HL-60/S4 treated with retinoic acid at 250 ng/mL for 4 days and 3 days (cell line): ENCODE results near the gene KRTAP9-4.
"Not testable (repeated sequence)": the region's sequence is repeated elsewhere in the genome, so short reads cannot be mapped to it uniquely, and the experiment has no call there.

Experiments used
- in situ Hi-C: fragments of 300-500 bp; cut with MboI; formaldehyde crosslinking; loops from 2 replicates; pipeline ENCODE4 v1.7.0; 2022; ENCODE audit warnings: low sequenced_read_pairs

Gene KRTAP9-4, protein sequence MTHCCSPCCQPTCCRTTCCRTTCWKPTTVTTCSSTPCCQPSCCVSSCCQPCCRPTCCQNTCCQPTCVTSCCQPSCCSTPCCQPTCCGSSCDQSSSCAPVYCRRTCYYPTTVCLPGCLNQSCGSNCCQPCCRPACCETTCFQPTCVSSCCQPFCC

DNA sequence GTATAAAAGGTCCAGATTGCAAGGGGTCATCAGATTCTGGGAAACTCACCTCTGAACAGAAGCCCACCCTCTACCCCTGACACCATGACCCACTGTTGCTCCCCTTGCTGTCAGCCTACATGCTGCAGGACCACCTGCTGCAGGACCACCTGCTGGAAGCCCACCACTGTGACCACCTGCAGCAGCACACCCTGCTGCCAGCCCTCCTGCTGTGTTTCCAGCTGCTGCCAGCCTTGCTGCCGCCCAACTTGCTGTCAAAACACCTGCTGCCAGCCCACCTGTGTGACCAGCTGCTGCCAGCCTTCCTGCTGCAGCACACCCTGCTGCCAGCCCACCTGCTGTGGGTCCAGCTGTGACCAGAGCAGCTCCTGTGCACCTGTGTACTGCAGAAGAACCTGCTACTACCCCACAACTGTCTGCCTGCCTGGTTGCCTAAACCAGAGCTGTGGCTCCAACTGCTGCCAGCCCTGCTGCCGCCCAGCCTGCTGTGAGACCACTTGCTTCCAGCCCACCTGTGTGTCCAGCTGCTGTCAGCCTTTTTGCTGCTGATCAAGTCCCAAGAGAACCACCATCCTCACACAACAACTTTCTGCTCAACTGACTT, at the start of gene KRTAP9-4:
Gene KRTAP9-4 (plus strand): TSS at position 51 of the 604 bp plus-strand sequence. CDS start 34 bp downstream, at position 85.
- in situ Hi-C loops = not testable (repeated sequence)

DNA sequence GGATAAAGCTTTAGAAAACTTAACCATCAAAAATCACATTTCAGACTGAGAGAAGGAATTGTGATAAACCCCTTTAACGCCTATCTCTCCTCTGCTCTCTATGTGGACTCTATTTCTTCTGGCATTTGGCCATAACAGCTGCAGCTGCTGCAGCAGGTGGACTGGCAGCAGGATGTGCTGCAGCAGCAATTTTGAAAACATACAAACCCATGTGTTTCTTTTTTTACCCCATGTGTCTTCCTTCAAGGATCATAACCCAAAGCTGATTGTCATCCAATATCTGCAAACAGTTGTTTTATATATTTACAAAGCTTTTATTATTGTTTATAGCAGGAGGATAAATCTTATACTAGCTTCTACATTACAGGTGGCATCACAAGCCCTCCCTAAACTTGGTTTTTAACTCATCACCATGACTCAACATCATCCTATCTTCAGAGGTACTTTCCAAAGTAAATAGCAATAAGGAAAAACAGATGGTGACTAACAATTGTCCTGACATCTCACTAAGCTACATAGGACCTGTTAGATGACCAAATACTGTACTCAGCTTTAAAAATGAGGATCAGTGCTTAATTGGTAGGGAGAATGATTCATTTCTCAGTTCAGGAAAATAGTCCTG, 37.5 kb upstream of the KRTAP9-4 start:
- in situ Hi-C loops = no loop called here

DNA sequence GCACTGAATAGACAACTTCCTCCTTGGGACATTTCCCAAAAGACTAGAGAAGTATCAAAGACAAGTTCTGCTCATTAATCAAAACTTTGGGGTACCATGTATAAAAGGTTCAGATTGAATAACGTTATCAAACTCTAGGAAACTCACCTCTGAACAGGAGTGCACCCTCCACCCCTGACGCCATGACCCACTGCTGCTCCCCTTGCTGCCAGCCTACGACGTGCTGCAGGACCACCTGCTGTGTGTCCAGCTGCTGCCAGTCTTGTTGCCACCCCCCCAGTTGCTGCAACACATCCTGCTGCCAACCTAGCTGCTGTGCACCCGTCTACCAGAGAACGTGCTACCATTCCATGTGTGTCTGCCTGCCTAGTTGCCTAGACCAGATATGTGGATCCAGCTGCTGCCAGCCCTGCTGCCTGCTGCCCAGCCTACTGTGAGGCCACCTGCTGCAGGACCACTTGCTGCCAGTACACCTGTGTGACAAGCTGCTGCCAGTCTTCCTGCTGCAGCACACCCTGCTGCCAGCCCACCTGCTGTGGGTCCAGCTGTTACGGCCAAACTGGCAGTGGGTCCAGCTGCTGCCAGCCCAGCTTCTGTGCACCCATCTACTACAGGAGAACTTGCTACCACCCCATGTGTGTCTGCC, 36.8 kb upstream of the KRTAP9-4 start:
- in situ Hi-C loops = no loop called here

DNA sequence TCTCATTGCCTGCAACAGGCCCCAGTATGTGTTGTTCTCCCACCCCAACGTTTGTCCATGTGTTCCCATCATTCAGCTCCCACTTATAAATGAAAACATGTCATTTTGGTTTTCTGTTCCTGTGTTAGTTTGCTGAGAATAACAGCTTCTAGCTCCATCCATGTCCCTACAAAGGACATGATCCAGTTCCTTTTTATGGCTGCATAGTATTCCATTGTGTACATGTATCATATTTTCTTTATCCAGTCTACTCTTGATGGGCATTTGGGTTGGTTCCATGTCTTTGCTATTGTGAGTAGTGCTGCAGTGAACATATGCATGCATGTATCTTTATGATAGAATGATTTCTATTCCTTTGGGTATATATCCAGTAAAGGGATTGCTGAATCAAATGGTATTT, 33.8 kb upstream of the KRTAP9-4 start:
- in situ Hi-C loops = no loop called here

DNA sequence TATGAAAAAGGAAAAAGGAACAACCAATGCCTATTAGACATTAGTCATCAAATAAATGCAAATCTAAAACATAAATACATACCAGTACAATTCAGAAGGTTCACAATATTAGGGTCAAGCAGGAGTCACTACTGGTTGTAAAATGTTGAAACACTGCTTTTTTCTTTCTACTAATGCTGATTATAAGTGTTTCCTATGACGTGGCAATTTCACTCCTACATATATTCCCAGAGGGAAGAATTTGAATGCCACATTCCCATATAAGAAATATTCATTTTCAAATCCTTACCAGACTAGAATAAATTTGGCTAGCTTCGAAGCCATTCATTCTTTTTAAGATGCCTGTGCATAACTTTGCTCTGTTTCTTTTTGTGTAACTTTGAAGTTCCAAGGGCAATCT, 25.7 kb upstream of the KRTAP9-4 start:
- in situ Hi-C loops = no loop called here

DNA sequence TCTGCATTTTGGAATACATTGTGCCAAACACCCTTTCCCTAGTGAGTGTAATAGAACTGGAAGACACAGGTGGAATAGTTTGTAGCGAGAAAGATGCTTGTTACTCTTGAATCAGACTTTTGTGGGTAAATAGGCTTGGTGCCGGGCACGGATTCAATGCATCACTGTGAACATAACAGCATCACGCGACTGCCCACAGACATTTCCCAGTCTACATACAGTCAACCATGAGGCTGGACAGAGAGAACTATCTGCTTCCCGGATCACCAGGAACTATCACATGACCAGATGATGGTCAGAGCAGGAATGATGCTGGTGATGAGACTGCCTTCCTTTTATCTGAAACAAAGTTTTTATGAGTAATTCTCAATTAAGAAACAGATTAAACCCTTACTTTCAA, 23.4 kb upstream of the KRTAP9-4 start:
- in situ Hi-C loops = no loop called here

DNA sequence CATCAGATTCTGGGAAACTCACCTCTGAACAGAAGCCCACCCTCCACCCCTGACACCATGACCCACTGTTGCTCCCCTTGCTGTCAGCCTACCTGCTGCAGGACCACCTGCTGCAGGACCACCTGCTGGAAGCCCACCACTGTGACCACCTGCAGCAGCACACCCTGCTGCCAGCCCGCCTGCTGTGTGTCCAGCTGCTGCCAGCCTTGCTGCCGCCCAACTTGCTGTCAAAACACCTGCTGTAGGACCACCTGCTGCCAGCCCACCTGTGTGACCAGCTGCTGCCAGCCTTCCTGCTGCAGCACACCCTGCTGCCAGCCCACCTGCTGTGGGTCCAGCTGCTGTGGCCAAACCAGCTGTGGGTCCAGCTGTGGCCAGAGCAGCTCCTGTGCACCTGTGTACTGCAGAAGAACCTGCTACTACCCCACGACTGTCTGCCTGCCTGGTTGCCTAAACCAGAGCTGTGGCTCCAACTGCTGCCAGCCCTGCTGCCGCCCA, 22.8 kb upstream of the KRTAP9-4 start, which contains the start of gene KRTAP9-2:
Gene KRTAP9-2 (plus strand): TSS at position 51 of the 498 bp plus-strand sequence. CDS start 7 bp downstream, at position 58.
- in situ Hi-C loops = not testable (repeated sequence)

DNA sequence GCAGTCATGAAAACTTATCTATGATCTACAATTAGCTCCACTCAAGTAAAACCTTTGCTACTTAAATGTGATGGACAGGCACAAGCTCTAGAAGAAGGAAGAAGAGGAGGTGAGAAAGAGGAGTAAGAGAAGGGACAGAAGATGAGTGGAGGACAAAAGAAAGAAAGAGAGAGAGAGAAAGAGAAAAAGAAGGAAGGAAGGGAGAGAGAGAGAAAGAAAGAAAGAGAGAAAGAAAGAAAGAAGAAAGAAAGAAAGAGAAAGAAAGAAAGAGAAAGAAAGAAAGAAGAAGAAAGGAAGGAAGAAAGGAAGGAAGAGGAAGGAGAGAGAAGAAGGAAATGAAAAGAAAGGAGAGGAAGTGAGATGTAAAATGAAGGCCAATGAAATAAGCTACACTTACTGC, 19.4 kb upstream of the KRTAP9-4 start:
- in situ Hi-C loops = no loop called here

DNA sequence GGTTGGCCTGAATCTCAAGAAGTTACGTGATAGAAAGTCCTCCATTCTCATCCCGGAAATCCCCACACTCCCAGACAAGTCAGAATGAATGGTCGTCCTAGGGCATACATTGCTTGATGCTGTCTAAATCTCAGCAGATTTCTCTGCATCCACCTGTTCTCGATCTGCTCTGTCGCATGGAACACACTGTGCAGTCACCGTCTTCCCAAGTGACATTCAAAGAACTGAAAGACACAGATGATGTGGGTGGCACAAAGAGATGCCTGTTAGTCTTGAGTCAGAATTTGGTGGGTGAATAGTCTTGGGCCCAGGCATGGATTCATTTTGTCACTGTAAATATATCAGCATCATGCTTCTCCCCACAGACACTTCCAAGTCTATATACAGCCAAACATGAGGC, 17.8 kb upstream of the KRTAP9-4 start:
- in situ Hi-C loops = no loop called here

DNA sequence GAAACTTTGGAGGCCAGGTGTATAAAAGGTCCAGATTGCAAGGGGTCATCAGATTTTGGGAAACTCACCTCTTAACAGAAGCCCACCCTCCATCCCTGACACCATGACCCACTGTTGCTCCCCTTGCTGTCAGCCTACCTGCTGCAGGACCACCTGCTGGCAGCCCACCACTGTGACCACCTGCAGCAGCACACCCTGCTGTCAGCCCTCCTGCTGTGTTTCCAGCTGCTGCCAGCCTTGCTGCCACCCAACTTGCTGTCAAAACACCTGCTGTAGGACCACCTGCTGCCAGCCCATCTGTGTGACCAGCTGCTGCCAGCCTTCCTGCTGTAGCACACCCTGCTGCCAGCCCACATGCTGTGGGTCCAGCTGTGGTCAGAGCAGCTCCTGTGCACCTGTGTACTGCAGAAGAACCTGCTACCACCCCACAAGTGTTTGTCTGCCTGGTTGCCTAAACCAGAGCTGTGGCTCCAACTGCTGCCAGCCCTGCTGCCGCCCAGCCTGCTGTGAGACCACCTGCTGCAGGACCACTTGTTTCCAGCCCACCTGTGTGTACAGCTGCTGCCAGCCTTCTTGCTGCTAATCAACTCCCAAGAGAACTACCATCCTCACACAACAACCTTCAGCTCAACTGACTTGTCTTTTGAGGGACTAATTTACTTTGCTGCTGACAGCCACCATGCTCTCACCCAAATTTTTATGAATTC, 16.9 kb upstream of the KRTAP9-4 start, which contains the start of gene KRTAP9-3:
Gene KRTAP9-3 (plus strand): TSS at position 51 of the 707 bp plus-strand sequence. CDS start 53 bp downstream, at position 104.
- in situ Hi-C loops = not testable (repeated sequence)

DNA sequence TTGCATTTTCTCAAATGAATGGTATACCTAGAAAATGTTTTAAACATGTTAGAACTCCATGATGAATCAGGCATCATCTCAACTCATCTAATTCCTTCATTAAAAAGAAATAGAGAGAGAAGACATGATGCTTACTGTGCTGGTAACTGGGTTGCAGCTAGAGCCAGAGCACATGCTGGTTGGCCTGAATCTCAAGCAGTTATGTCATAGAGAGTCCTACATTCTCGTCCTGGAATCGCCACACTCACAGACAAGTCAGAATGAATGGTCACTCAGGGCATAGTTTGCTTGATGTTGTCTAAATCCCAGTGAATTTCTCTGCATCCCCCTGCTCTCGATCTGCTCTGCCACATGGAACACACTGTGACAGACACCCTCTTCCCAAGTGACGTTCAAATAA, 12.4 kb upstream of the KRTAP9-4 start:
- in situ Hi-C loops = not testable (repeated sequence)

DNA sequence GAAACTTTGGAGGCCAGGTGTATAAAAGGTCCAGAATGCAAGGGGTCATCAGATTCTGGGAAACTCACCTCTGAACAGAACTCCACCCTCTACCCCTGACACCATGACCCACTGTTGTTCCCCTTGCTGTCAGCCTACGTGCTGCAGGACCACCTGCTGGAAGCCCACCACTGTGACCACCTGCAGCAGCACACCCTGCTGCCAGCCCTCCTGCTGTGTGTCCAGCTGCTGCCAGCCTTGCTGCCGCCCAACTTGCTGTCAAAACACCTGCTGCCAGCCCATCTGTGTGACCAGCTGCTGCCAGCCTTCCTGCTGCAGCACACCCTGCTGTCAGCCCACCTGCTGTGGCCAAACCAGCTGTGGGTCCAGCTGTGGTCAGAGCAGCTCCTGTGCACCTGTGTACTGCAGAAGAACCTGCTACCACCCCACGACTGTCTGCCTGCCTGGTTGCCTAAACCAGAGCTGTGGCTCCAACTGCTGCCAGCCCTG, 11.5 kb upstream of the KRTAP9-4 start, which contains the start of gene KRTAP9-8:
Gene KRTAP9-8 (plus strand): TSS at position 51 of the 489 bp plus-strand sequence. CDS start 53 bp downstream, at position 104.
- in situ Hi-C loops = not testable (repeated sequence)

DNA sequence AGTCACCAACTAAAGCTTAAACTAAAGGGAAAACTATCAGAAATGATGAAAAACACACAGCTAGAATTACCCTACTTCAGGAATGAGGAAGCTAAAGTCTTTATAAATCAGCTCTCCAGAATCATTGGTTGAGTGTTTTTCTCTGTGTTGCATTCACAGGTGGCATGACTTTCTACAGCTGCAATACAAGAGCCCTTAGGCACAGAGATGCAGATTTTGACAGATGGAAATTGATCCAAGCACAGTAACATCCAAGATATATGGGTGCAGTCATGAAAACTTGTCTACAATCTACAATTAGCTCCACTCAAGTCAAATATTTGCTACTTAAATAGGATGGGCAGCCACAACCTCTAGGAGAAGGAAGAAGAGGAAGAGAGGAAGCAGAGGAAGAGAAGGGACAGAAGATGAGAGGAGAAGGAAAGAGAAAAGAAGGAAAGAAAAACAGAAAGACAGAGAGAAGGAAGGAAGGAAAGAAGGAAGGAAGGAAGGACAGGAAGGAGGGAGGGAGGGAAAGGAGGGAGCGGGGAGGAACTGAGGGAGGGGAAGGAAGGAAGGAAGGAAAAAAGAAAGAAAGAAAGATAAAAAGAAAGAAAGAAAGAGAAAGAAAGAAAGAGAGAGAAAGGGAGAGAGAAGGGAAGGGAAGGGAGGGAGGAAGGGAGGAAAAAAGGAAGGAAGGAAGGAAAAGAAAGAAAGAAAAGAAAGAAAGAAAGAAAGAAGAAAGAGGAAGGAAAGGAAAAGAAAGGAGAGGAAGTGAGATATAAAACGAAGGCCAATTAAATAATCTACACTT, 2.3 kb upstream of the KRTAP9-4 start:
- in situ Hi-C loops = not testable (repeated sequence)

DNA sequence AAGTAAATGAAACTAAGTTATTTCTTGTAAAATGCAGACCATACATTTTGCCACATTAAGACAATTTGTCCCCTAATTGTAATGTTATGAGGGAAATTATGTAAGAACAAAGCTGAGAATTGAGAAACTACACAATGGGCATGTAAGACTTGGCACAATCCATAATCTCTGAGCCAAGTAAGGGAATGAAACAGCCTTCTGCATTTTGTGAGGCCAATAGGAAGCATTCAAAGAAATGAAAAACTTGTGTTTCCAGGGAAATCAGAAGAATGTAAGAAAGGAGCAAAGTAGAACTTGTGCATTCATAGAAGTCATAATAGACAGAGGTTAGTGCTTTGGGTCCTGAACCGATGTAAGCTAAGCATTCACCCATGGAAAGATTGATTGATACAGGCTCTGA, 1.8 kb downstream of the KRTAP9-4 start:
- in situ Hi-C loops = no loop called here

DNA sequence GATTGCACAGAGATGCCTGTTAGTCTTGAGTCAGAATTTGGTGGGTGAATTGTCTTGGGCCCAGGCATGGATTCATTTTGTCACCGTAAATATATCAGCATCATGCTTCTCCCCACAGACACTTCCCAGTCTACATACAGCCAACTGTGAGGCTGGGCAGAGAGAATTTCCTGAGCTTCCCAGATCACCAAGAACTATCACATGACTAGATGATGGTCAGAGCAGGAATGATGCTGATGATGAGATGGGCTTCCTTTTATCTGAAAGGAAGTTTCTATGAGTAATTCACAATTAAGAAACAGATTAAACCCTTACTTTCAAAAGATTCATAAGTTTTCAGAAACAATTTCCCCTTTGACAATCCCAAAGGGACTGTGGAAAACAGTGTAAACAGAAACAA, 5.4 kb downstream of the KRTAP9-4 start:
- in situ Hi-C loops = no loop called here

DNA sequence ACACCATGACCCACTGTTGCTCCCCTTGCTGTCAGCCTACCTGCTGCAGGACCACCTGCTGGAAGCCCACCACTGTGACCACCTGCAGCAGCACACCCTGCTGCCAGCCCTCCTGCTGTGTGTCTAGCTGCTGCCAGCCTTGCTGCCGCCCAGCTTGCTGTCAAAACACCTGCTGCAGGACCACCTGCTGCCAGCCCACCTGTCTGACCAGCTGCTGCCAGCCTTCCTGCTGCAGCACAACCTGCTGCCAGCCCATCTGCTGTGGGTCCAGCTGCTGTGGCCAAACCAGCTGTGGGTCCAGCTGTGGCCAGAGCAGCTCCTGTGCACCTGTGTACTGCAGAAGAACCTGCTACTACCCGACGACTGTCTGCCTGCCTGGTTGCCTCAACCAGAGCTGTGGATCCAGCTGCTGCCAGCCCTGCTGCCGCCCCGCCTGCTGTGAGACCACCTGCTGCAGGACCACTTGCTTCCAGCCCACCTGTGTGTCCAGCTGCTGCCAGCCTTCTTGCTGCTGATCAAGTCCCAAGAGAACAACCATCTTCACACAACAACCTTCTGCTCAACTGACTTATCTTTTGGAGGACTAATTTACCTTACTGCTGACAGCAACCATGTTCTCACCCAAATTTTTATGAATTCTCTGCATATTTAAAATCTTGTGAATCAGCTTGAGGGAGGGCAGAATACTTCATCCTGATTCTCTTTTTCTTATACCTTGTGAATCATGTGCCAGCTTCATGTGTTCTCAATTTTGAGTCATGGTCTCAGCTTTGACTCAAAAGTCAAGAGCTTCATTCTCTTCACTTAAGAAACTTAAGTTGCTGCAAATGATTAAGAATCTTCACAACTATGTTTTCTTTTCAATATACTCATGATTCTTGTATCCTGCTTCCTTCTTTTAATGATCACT, 6.1 kb downstream of the KRTAP9-4 start, which contains the start of gene KRTAP9-9:
Gene KRTAP9-9 (plus strand): TSS at position 4 of the 910 bp plus-strand sequence.
- in situ Hi-C loops = not testable (repeated sequence)

DNA sequence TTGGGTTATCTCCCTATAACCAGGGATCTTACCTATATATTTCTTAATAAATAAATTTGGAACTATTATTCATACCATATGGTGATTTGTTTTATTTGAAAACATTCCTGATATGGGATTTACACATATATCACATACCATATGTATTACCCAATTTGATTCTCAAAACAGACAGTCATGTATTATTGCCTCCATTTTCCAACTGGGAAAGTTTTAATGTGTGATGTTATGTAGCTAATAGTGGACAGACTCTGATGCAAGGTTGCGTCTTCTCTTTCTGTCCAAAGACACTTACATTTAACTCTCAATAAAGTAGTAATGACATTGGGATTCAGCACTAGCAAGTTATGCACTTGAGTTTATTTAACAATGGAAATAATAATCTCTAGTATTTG, 6.8 kb downstream of the KRTAP9-4 start:
- in situ Hi-C loops = no loop called here

DNA sequence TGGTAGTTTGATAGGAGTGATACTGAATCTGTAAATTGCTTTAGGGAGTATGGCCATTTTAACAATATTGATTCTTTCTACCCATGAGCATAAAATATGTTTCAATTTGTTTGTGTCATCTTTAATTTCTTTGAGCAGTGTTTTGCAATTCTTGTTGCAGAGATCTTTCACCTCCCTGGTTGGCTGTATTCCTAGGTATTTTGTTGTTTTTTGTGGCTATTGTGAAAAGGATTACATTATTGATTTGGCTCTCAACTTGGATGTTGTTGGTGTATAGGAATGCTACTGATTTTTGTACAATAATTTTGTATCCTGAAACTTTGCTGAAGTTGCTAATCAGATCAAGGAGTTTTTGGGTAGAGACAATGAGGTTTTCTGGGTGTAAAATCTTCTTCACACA, 8.9 kb downstream of the KRTAP9-4 start:
- in situ Hi-C loops = no loop called here

DNA sequence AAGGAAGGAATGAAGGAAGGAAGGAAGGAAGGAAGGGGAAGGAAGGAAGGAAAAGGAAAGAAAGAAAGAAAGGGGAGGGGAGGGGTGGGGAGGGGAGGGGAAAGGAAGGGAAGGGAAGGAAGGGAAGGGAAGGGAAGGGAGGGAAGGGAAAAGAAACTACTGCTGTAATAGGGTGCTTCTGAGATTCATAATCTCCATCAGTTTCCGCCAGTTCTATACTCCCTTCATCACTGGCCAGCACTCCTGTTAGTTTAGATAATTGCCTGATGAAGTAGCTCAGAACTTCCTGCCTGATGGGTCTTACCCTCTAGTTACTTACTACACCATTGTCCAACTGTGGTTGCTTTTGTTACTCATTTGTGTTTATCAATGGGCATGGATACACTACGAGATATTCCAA, 13.7 kb downstream of the KRTAP9-4 start:
- in situ Hi-C loops = no loop called here
